ENCODE data around the gene ITPA. TPM values are rescaled to one million over a fixed set of nuclear protein-coding genes. Genes with fewer than 3 reads are reported as not detected.

The ITPA gene
- total RNA-seq, 1 experiment from 2014 or later, result 104 TPM

- DNase-seq (ENCODE audit: low spot score), result no peak
- ChIA-PET CTCF (no interaction called here), POLR2A (no interaction called here)
- peaks cover 3% of the 10 kb centered on the region for H3K36me3 Mint-ChIP-seq
- TF ChIP-seq GABPB1 (CRISPR knock-in tag; IDR thresholded peaks at IDR 0.05), result peak; percentile 53
- no peak for TF ChIP-seq ESRRA (CRISPR knock-in tag; IDR thresholded peaks at IDR 0.05; ENCODE audit: borderline replicate concordance)
- no peaks in the 10 kb centered on the region for H3K9me3 Mint-ChIP-seq
- H3K27ac Mint-ChIP-seq, result no peak overlapping the region
- no peak overlapping the region for H3K4me3 Mint-ChIP-seq
- no peak for ATAC-seq
- H3K4me1 Mint-ChIP-seq, result 0 out of 2 replicates have a peak, but pooled peaks cover 2% of the 10 kb centered on the region
- H3K27me3 Mint-ChIP-seq (ENCODE audit: low read depth), result peaks cover 12% of the 10 kb centered on the region
These were observed 22.7 kb downstream of the ITPA start for GRCh38 chr20:3231889-3232588.

- H3K36me3 Mint-ChIP-seq, result no peaks in the 10 kb centered on the region
- peaks cover 23% of the 10 kb centered on the region for H3K27me3 Mint-ChIP-seq (ENCODE audit: low read depth)
- ChIA-PET POLR2A (no interaction called here), CTCF (interaction anchor here (0.5 kb wide), 1 partner anchor 15 kb away, joined by 3 read pairs; no protein-coding TSS in a partner anchor)
- TF ChIP-seq ZNF396 (CRISPR knock-in tag; IDR thresholded peaks at IDR 0.05; ENCODE audit: borderline replicate concordance) (no peak), MLX (CRISPR knock-in tag; IDR thresholded peaks at IDR 0.05) (no peak), ZNF281 (CRISPR knock-in tag; IDR thresholded peaks at IDR 0.05) (no peak)
- no peak for DNase-seq (ENCODE audit: low spot score)
- no peaks in the 10 kb centered on the region for H3K9me3 Mint-ChIP-seq
- no peak for ATAC-seq
- H3K4me1 Mint-ChIP-seq, result 0 out of 2 replicates have a peak, but pooled peaks cover 5% of the 10 kb centered on the region
- H3K27ac Mint-ChIP-seq, result no peak overlapping the region
- no peak overlapping the region for H3K4me3 Mint-ChIP-seq
These were observed 24.1 kb downstream of the ITPA start for GRCh38 chr20:3233131-3233990.

GRCh38 chr20:3233991-3234498, 24.7 kb downstream of the ITPA start:
- ChIA-PET CTCF (no interaction called here), POLR2A (no interaction called here)
- no peaks in the 10 kb centered on the region for H3K9me3 Mint-ChIP-seq
- no peak overlapping the region for H3K4me3 Mint-ChIP-seq
- DNase-seq (ENCODE audit: low spot score), result no peak
- TF ChIP-seq ZNF121 (CRISPR knock-in tag; IDR thresholded peaks at IDR 0.05), result no peak
- TF ChIP-seq TEAD1 (CRISPR knock-in tag; IDR thresholded peaks at IDR 0.05), result no peak
- no peak for TF ChIP-seq FOXP4 (CRISPR knock-in tag; IDR thresholded peaks at IDR 0.05)
- TF ChIP-seq TCF7 (CRISPR knock-in tag; IDR thresholded peaks at IDR 0.05; ENCODE audit: low read depth), result no peak
- no peak overlapping the region for H3K27ac Mint-ChIP-seq
- ATAC-seq, result no peak
- peaks cover 23% of the 10 kb centered on the region for H3K27me3 Mint-ChIP-seq (ENCODE audit: low read depth)
- H3K4me1 Mint-ChIP-seq, result 0 out of 2 replicates have a peak, but pooled peaks cover 5% of the 10 kb centered on the region
- H3K36me3 Mint-ChIP-seq, result no peaks in the 10 kb centered on the region

- Mint-ChIP-seq H3K4me3 (no peak overlapping the region), H3K9me3 (no peaks in the 10 kb centered on the region), H3K4me1 (peaks cover 14% of the 10 kb centered on the region), H3K27me3 (ENCODE audit: low read depth) (peaks cover 36% of the 10 kb centered on the region), H3K27ac (no peak overlapping the region), H3K36me3 (no peaks in the 10 kb centered on the region)
- DNase-seq (ENCODE audit: low spot score), result no peak
- ChIA-PET CTCF (interaction anchor here (0.7 to 1.3 kb wide), 2 partner anchors 15 to 17 kb away, joined by 3 to 5 read pairs; no protein-coding TSS in a partner anchor), POLR2A (interaction anchor here (0.5 to 0.6 kb wide), 2 partner anchors 17 to 95 kb away, joined by 3 to 4 read pairs; no protein-coding TSS in a partner anchor)
- ATAC-seq, result no peak
- no peak for TF ChIP-seq ETV6 (CRISPR knock-in tag; IDR thresholded peaks at IDR 0.05)
- TF ChIP-seq AR (CRISPR knock-in tag; IDR thresholded peaks at IDR 0.05), result no peak
- no peak for TF ChIP-seq SMAD4 (CRISPR knock-in tag; IDR thresholded peaks at IDR 0.05)
- TF ChIP-seq ZNF232 (CRISPR knock-in tag; IDR thresholded peaks at IDR 0.05), result no peak
- TF ChIP-seq FOXP4 (CRISPR knock-in tag; IDR thresholded peaks at IDR 0.05), result no peak
- no peak for TF ChIP-seq RORB (CRISPR knock-in tag; IDR thresholded peaks at IDR 0.05)
- no peak for TF ChIP-seq CBFB (CRISPR knock-in tag; IDR thresholded peaks at IDR 0.05; ENCODE audit: low read depth)
These were observed 26.5 kb downstream of the ITPA start for GRCh38 chr20:3235666-3236324.
